Measurements from ENCODE around the gene CNTFR. TPM values are rescaled to one million over a fixed set of nuclear protein-coding genes. Genes with fewer than 3 reads are reported as not detected.
A peak's percentile ranks its signal among the peaks of the same experiment; 100 is the strongest.

CNTFR gene
- total RNA-seq, 4 donors from 2014 or later: 19.8 to 40.9 (median 34.7) TPM

- DNase-seq (ENCODE audit: low spot score in 2 of 2): no peak
- no peak overlapping the region for H3K4me3 ChIP-seq
- no peaks in the 10 kb centered on the region for H3K9me3 ChIP-seq
- peaks cover 0 to 57% (median 0%) of the 10 kb centered on the region in 4 donors for H3K4me1 ChIP-seq
- H3K36me3 ChIP-seq: peaks cover 0 to 7% (median 0%) of the 10 kb centered on the region in 3 donors
- TF ChIP-seq, protein P1, sequence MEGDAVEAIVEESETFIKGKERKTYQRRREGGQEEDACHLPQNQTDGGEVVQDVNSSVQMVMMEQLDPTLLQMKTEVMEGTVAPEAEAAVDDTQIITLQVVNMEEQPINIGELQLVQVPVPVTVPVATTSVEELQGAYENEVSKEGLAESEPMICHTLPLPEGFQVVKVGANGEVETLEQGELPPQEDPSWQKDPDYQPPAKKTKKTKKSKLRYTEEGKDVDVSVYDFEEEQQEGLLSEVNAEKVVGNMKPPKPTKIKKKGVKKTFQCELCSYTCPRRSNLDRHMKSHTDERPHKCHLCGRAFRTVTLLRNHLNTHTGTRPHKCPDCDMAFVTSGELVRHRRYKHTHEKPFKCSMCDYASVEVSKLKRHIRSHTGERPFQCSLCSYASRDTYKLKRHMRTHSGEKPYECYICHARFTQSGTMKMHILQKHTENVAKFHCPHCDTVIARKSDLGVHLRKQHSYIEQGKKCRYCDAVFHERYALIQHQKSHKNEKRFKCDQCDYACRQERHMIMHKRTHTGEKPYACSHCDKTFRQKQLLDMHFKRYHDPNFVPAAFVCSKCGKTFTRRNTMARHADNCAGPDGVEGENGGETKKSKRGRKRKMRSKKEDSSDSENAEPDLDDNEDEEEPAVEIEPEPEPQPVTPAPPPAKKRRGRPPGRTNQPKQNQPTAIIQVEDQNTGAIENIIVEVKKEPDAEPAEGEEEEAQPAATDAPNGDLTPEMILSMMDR (IDR thresholded peaks at IDR 0.05): no peak
- TF ChIP-seq POLR2A (IDR thresholded peaks at IDR 0.05) (no peak), EP300 (IDR thresholded peaks at IDR 0.05) (no peak)
- WGBS, 2 donors: 78 to 84% methylated on average over 7 of the region's 7 CpGs
- peak overlapping the region in 1 of 4 donors; percentile 15 for H3K27ac ChIP-seq
- H3K27me3 ChIP-seq: no peaks in the 10 kb centered on the region
Observed at GRCh38 chr9:34570809-34571480, 18.6 kb downstream of the CNTFR start.

DNA sequence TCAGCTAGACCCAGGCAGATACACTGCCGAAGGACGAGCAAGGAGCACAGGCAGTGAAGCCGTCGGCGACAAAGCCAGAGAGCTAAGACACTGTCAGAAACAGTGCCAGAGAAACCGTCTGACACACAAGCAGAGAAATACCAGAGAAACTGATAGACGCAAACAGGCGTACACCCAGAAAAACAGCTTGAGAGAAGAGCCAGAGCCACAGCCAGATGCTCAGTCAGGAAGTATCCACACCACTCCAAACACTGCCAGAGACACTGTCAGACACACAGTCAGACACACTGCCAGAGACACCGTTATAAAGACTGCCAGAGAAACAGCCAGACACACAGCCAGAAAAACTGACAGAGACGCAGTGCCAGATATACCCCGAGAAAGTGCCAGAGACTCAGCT is 19.1 kb downstream of the CNTFR start:
- no peak overlapping the region for H3K4me3 ChIP-seq
- 64 to 75% methylated on average over 11 of the region's 11 CpGs for WGBS, 2 donors
- H3K4me1 ChIP-seq: peaks cover 0 to 51% (median 0%) of the 10 kb centered on the region in 4 donors
- H3K27ac ChIP-seq: no peak overlapping the region
- no peaks in the 10 kb centered on the region for H3K9me3 ChIP-seq
- H3K27me3 ChIP-seq: no peaks in the 10 kb centered on the region
- peaks cover 0 to 7% (median 0%) of the 10 kb centered on the region in 3 donors for H3K36me3 ChIP-seq
- DNase-seq (ENCODE audit: low spot score in 2 of 2): no peak
- TF ChIP-seq, protein P1 (IDR thresholded peaks at IDR 0.05): no peak
- no peak for TF ChIP-seq POLR2A (IDR thresholded peaks at IDR 0.05)
- no peak for TF ChIP-seq EP300 (IDR thresholded peaks at IDR 0.05)

DNA sequence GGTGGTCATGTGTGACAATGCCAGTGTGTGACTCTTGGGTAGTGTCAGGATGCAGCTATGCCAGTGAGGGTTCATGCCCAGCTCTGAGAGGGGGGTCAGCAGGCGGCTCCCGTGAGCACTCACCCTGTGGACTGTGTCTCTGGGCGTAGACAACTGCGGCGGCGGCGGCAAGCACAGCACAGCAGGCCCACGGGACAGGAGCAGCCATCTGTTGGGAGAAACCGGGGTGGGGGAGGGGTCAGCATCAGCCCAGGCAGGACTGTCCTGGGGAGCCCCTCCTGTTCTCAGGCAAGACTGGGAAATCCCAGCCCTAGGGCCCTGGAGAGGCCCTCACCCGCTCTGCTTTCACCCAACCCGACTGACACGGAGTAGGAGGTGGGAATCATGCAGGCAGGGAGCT is 20.8 kb downstream of the CNTFR start:
- no peak overlapping the region for H3K4me3 ChIP-seq
- WGBS, 2 donors: 73 to 75% methylated on average over 6 to 12 of the region's 12 CpGs
- H3K4me1 ChIP-seq: peaks cover 0 to 37% (median 0%) of the 10 kb centered on the region in 4 donors
- TF ChIP-seq POLR2A (IDR thresholded peaks at IDR 0.05) (no peak), EP300 (IDR thresholded peaks at IDR 0.05) (no peak)
- TF ChIP-seq, protein P1 (IDR thresholded peaks at IDR 0.05): no peak
- peaks cover 0 to 15% (median 0%) of the 10 kb centered on the region in 3 donors for H3K36me3 ChIP-seq
- no peak for DNase-seq (ENCODE audit: low spot score in 2 of 2)
- H3K27ac ChIP-seq: no peak overlapping the region
- H3K9me3 ChIP-seq: no peaks in the 10 kb centered on the region
- no peaks in the 10 kb centered on the region for H3K27me3 ChIP-seq

- WGBS, 2 donors: 86% methylated on average over 7 of the region's 7 CpGs
- TF ChIP-seq EP300 (IDR thresholded peaks at IDR 0.05): no peak
- no peak for TF ChIP-seq POLR2A (IDR thresholded peaks at IDR 0.05)
- TF ChIP-seq, protein P1 (IDR thresholded peaks at IDR 0.05): no peak
Observed at GRCh38 chr9:34568133-34568532, 21.4 kb downstream of the CNTFR start.

GRCh38 chr9:34566972-34567371 is 22.6 kb downstream of the CNTFR start:
- Histone ChIP-seq H3K4me1 (peaks cover 0 to 20% (median 0%) of the 10 kb centered on the region in 4 donors), H3K9me3 (peaks cover 0 to 5% (median 0%) of the 10 kb centered on the region in 4 donors), H3K4me3 (no peak overlapping the region), H3K36me3 (peaks cover 0 to 31% (median 0%) of the 10 kb centered on the region in 3 donors), H3K27ac (no peak overlapping the region), H3K27me3 (no peaks in the 10 kb centered on the region)
- WGBS, 2 donors: 85 to 86% methylated on average over 6 of the region's 6 CpGs
- DNase-seq (ENCODE audit: low spot score in 2 of 2): no peak
- TF ChIP-seq POLR2A (IDR thresholded peaks at IDR 0.05) (no peak), EP300 (IDR thresholded peaks at IDR 0.05) (no peak)
- TF ChIP-seq, protein P1 (IDR thresholded peaks at IDR 0.05): no peak

More at GRCh38 chr9:34568133-34568532, 21.4 kb downstream of the CNTFR start:
- H3K36me3 ChIP-seq: peaks cover 0 to 19% (median 0%) of the 10 kb centered on the region in 3 donors
- H3K4me3 ChIP-seq: no peak overlapping the region
- no peaks in the 10 kb centered on the region for H3K9me3 ChIP-seq
- H3K27me3 ChIP-seq: no peaks in the 10 kb centered on the region
- H3K27ac ChIP-seq: no peak overlapping the region
- no peak for DNase-seq (ENCODE audit: low spot score in 2 of 2)
- H3K4me1 ChIP-seq: peaks cover 0 to 30% (median 0%) of the 10 kb centered on the region in 4 donors
